K562 (cell line): Measurements from ENCODE around the gene PTTG1IP. TPM values are rescaled to one million over a fixed set of nuclear protein-coding genes. Genes with fewer than 3 reads are reported as not detected.

Experiments used
- ATAC-seq: fragments of 200-7000 bp; cut with Tn5 transposase; 3 replicates; pipeline ENCODE4 v1.9.1; 2020; ENCODE audit warnings: moderate library complexity
- BruUV-seq: library from RNA; stranded (reverse); fragments of 400-500 nt; replicated peaks from 2 replicates; lab custom pipeline; 2021; lab: Mats Ljungman, UMichigan
- CTCF ChIA-PET: fragments of 300-600 bp; formaldehyde crosslinking; extraction: SDS; loops from one replicate; lab custom pipeline; 2021; ENCODE audit warnings: low intra/inter-chr PET ratio; lab: Yijun Ruan, JAX
- POLR2A ChIA-PET: fragments of 300-600, 350-650 bp; sonication (Branson Sonifier 250); formaldehyde crosslinking; extraction: SDS; loops from one replicate; lab custom pipeline; 2021; ENCODE audit warnings: antibody characterized with exemption, inconsistent platforms; lab: Yijun Ruan, JAX
- DNase-seq, 4 experiments: peaks; one replicate each; pipeline versions ENCODE4 v3.0.0 to v3.0.0-alpha.2; 2011 to 2018; ENCODE audit warnings: low spot score in 3 of 4, mixed read lengths in 3 of 4; ENCODE audit errors: extremely low read depth in 1 of 4
- FAIRE-seq: peaks from 2 replicates; lab custom pipeline; 2011; peaks lifted over from hg19 to GRCh38; lab: Jason Lieb, UNC
- H2AFZ ChIP-seq: 2 replicates; pipeline ENCODE4 v1.6.0; 2011; ENCODE audit warnings: low read depth, low read length, control low read depth, inconsistent platforms
- H3K27ac ChIP-seq: fragments of 200-600 bp; 3 replicates; pipeline ENCODE4 v1.8.0; 2011; ENCODE audit warnings: low read depth, mild to moderate bottlenecking, control low read depth, inconsistent platforms, low read length, moderate library complexity, mixed read lengths; ENCODE audit errors: extremely low read depth
- H3K27me3 ChIP-seq, 2 experiments: fragments of 300-600 bp in 1 of 2; 2 replicates in 1 of 2; 3 replicates in 1 of 2; pipeline versions ENCODE4 v1.6.0 to v1.8.0; 2011; ENCODE audit warnings: inconsistent platforms in 2 of 2, low read length in 2 of 2, mild to moderate bottlenecking in 1 of 2, mixed read lengths in 1 of 2, moderate library complexity in 1 of 2; ENCODE audit not compliant: control insufficient read depth in 2 of 2, insufficient read depth in 2 of 2
- H3K36me3 ChIP-seq: fragments of 300-600 bp; 3 replicates; pipeline ENCODE4 v1.8.0; 2011; ENCODE audit warnings: mild to moderate bottlenecking, low read length, inconsistent platforms; ENCODE audit not compliant: control insufficient read depth, insufficient read depth
- H3K4me1 ChIP-seq, 2 experiments: fragments of 200-600 bp in 1 of 2; replicated peaks in 1 of 2; 2 replicates in 1 of 2; 3 replicates in 1 of 2; pipeline versions ENCODE4 v1.5.1 to v1.8.0; 2011; ENCODE audit warnings: inconsistent platforms in 2 of 2, low read length in 2 of 2, mild to moderate bottlenecking in 1 of 2, mixed read lengths in 1 of 2, moderate library complexity in 1 of 2; ENCODE audit not compliant: control insufficient read depth in 2 of 2, insufficient read depth in 2 of 2
- H3K4me2 ChIP-seq: 2 replicates; pipeline ENCODE4 v1.6.1; 2011; ENCODE audit warnings: low read length, control low read depth, inconsistent platforms, mixed read lengths; ENCODE audit not compliant: insufficient read depth
- H3K4me3 ChIP-seq: fragments of 200-600 bp; sonication (generic), shearing (Covaris generic); 2 replicates; pipeline ENCODE4 v1.5.1; 2016; ENCODE audit warnings: control low read depth, inconsistent platforms
- H3K79me2 ChIP-seq: fragments of 200-600 bp; 3 replicates; pipeline ENCODE4 v1.8.0; 2011; ENCODE audit warnings: low read length, inconsistent platforms; ENCODE audit not compliant: control insufficient read depth, insufficient read depth
- H3K9ac ChIP-seq, 2 experiments: 2 replicates each; pipeline versions ENCODE4 v1.6.0 to v1.6.1; 2011; ENCODE audit warnings: low read depth in 2 of 2, low read length in 2 of 2, control low read depth in 1 of 2, inconsistent platforms in 1 of 2, mild to moderate bottlenecking in 1 of 2, mixed read lengths in 1 of 2; ENCODE audit not compliant: insufficient read depth in 1 of 2
- H3K9me1 ChIP-seq: one replicate; pipeline ENCODE4 v1.6.0; 2011; ENCODE audit warnings: inconsistent platforms, mild to moderate bottlenecking, low read length, moderate library complexity; ENCODE audit not compliant: control insufficient read depth, insufficient read depth
- H3K9me3 ChIP-seq: replicated peaks from 2 replicates; pipeline ENCODE4 v1.5.1; 2011; ENCODE audit warnings: low read depth, low read length, inconsistent platforms; ENCODE audit not compliant: control insufficient read depth, insufficient read depth
- H4K20me1 ChIP-seq: replicated peaks from 2 replicates; pipeline ENCODE4 v1.6.1; 2011; ENCODE audit warnings: low read length, inconsistent platforms, mixed read lengths; ENCODE audit not compliant: control insufficient read depth, insufficient read depth
- ZNF589 ChIP-seq: fragments of 200-800 bp; sonication (Bioruptor generic); IDR thresholded peaks from 2 replicates; pipeline ENCODE4 v1.6.1; 2016; ENCODE audit warnings: low read depth, missing genetic modification characterization, missing compliant biosample characterization
- WGBS: fragments of 100-300 bp; shearing (Covaris generic); methylation state at CpG from one replicate; pipeline ENCODE4 v1.1.6; 2016; ENCODE audit warnings: low coverage, mixed read lengths; ENCODE audit not compliant: insufficient coverage; ENCODE audit errors: missing lambda C conversion rate; 5-methylcytosine and 5-hydroxymethylcytosine counted together
- in situ Hi-C: fragments of 300-500 bp; cut with MboI; formaldehyde crosslinking; loops from 4 replicates; pipeline ENCODE4 v1.15.0; 2018; ENCODE audit warnings: inconsistent platforms, mixed read lengths
- intact Hi-C: fragments of 100-400 bp; cut with micrococcal nuclease; formaldehyde crosslinking; loops from 2 replicates; pipeline ENCODE4 v1.14.2; 2022
- polyA plus RNA-seq, 8 experiments: library from polyadenylated mRNA; depleted of rRNA in 4 of 8; stranded (reverse) in 5 of 8; unstranded in 3 of 8; fragments of >200 nt; fragmentation: Nextera tagmentation in 2 of 8; fragmentation: Illumina TruSeq in 1 of 8; extraction: Ambion mirVana in 2 of 8; extraction: Trizol in 1 of 8; gene quantifications; 2 replicates each; pipeline versions ENCODE4 v1.2.1 to v1.2.3, GENCODE V29; 2011 to 2014; ENCODE audit warnings: inconsistent platforms in 1 of 8, missing spikeins in 1 of 8
- total RNA-seq, 7 experiments: library from RNA; depleted of rRNA in 6 of 7; stranded (reverse); fragments of >200 nt in 6 of 7; fragmentation: Illumina TruSeq in 2 of 7; extraction: Trizol in 2 of 7; gene quantifications; 2 replicates each; pipeline versions ENCODE4 v1.2.1 to v1.2.3, GENCODE V29; 2011 to 2021; ENCODE audit warnings: low replicate concordance in 1 of 7
- TF ChIP-seq, protein P1 (sequence below), 3 experiments: IDR thresholded peaks in 2 of 3; conservative IDR thresholded peaks in 1 of 3; 2 replicates each; pipeline ENCODE4 v1.5.1; 2011 to 2012; ENCODE audit warnings: low read length in 3 of 3, mild to moderate bottlenecking in 3 of 3, control low read depth in 2 of 3, improper control_type of control experiment in 1 of 3, inconsistent platforms in 1 of 3, low read depth in 1 of 3, mixed read lengths in 1 of 3, moderate library complexity in 1 of 3; ENCODE audit not compliant: insufficient read depth in 2 of 3
- TF ChIP-seq, protein P2 (sequence below): IDR thresholded peaks from 2 replicates; pipeline ENCODE4 v1.6.1; 2011; ENCODE audit warnings: borderline replicate concordance, low read depth, mild to moderate bottlenecking, moderate library complexity, low read length; ENCODE audit not compliant: insufficient read depth, poor library complexity, severe bottlenecking

Gene PTTG1IP
- total and polyA plus RNA-seq, 9 of the 15 experiments (the other 6 are each of a cell fraction or from before 2014, with no cell fraction given), result 5.0 to 99.3 (median 82.4) TPM

DNA sequence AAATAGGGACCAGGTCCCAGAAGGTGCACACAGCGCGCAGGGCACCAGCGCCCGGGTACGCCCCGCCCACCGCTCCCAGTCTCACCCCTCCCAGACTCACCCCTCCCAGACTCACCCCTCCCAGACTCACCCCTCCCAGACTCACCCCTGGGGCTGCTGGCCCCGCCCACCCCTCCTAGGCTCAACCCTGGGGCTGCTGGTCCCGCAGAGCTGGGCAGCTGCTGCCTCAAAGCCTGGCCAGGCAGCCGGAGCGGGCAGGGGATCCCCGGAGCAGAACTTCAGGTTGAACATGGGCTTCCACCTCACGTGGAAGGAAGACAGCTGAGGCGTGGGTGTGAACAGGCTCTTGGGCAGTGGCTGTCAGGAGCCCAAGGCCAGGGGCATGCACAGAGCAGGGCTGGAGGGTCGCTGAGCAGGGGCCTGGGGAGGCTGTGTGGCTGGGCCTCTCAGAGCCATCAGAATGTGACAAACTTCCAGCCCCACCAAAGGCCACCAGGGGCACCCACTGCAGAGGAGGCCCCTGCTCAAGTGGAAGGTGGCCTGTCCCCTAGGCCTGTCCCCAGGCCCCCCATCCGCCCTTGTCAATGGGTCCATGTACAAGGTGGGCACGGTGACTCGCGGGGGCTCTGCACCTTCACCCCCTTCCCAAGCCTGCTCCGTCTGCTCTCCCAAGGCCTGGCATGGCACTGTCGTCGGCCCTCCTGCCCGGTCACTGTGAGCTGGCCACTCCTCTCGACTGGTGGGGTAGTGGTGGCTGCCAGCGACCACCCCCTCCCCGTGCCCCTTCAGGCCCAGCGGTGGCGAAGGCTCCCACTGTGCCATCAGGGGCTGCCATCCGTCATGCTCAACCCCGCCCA, 35.2 kb downstream of the PTTG1IP start:
- H3K27ac ChIP-seq, result no peak overlapping the region
- H3K4me3 ChIP-seq, result no peak overlapping the region
- TF ChIP-seq, protein P1, sequence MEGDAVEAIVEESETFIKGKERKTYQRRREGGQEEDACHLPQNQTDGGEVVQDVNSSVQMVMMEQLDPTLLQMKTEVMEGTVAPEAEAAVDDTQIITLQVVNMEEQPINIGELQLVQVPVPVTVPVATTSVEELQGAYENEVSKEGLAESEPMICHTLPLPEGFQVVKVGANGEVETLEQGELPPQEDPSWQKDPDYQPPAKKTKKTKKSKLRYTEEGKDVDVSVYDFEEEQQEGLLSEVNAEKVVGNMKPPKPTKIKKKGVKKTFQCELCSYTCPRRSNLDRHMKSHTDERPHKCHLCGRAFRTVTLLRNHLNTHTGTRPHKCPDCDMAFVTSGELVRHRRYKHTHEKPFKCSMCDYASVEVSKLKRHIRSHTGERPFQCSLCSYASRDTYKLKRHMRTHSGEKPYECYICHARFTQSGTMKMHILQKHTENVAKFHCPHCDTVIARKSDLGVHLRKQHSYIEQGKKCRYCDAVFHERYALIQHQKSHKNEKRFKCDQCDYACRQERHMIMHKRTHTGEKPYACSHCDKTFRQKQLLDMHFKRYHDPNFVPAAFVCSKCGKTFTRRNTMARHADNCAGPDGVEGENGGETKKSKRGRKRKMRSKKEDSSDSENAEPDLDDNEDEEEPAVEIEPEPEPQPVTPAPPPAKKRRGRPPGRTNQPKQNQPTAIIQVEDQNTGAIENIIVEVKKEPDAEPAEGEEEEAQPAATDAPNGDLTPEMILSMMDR (IDR thresholded peaks at IDR 0.05 in 2 of 3, conservative IDR thresholded peaks at IDR 0.05 in 1 of 3; ENCODE audit: insufficient read depth in 2 of 3, low read depth in 1 of 3, low read length in 3 of 3), result peak in 2 of 3 experiments; percentile 10 to 20; a peak in 1 of 6 replicates
- TF ChIP-seq ZNF589, result no peak
- TF ChIP-seq, protein P2, sequence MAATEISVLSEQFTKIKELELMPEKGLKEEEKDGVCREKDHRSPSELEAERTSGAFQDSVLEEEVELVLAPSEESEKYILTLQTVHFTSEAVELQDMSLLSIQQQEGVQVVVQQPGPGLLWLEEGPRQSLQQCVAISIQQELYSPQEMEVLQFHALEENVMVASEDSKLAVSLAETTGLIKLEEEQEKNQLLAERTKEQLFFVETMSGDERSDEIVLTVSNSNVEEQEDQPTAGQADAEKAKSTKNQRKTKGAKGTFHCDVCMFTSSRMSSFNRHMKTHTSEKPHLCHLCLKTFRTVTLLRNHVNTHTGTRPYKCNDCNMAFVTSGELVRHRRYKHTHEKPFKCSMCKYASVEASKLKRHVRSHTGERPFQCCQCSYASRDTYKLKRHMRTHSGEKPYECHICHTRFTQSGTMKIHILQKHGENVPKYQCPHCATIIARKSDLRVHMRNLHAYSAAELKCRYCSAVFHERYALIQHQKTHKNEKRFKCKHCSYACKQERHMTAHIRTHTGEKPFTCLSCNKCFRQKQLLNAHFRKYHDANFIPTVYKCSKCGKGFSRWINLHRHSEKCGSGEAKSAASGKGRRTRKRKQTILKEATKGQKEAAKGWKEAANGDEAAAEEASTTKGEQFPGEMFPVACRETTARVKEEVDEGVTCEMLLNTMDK, result peak; percentile 37
- TF ChIP-seq, all 486 proteins: peak for 2
- ATAC-seq (peak; percentile 16; the same call in 2 of the 3 replicates), FAIRE-seq (no peak), DNase-seq (peak in 3 of 4 experiments; percentile 52 to 72 (median 71))
- WGBS, result 62% methylated on average over 19 of the region's 30 CpGs
- ChIA-PET POLR2A (interaction anchor here (1.0 kb wide), 1 partner anchor 28 kb away, joined by 3 read pairs; no protein-coding TSS in a partner anchor), CTCF (no interaction called here)
- Histone ChIP-seq H3K79me2 (no peaks in the 10 kb centered on the region), H3K9me3 (no peaks in the 10 kb centered on the region), H4K20me1 (peaks cover 5% of the 10 kb centered on the region; the same call in 1 of the 2 replicates), H3K4me1 (peaks cover 21 to 52% of the 10 kb centered on the region in 2 experiments), H3K36me3 (no peaks in the 10 kb centered on the region), H3K27me3 (peaks cover 14 to 36% of the 10 kb centered on the region in 2 experiments; a peak in 4 of 5 replicates), H3K9ac (peak overlapping the region in 1 of 2 experiments; percentile 1; a peak in 1 of 4 replicates), H3K4me2 (no peak overlapping the region), H2AFZ (no peak overlapping the region), H3K9me1 (no peaks in the 10 kb centered on the region)
- intact Hi-C loops, result loop anchor here (10.0 kb wide), 1 partner anchor 793 kb away; no protein-coding TSS in a partner anchor
- in situ Hi-C loops, result no loop called here
- BruUV-seq, result no TSS peak
